ACC112 (cell line): Measurements from ENCODE around the gene OR56A4.
"Not testable (repeated sequence)": the region's sequence is repeated elsewhere in the genome, so short reads cannot be mapped to it uniquely, and the experiment has no call there.

Experiments used
- H2AFZ ChIP-seq: fragments of 200-600 bp; sonication (generic); one replicate; pipeline ENCODE4 v1.6.0; 2017; ENCODE audit warnings: antibody characterized with exemption, low read length; ENCODE audit not compliant: unreplicated experiment
- H3K27ac ChIP-seq: fragments of 200-600 bp; sonication (generic); 2 replicates; pipeline ENCODE4 v1.5.1; 2014; ENCODE audit warnings: low read depth, mild to moderate bottlenecking, antibody characterized with exemption, low read length, moderate library complexity
- H3K27me3 ChIP-seq: fragments of 200-600 bp; sonication (generic); 2 replicates; pipeline ENCODE4 v1.6.1; 2014; ENCODE audit warnings: mild to moderate bottlenecking, antibody characterized with exemption, low read length, moderate library complexity, mixed read lengths; ENCODE audit not compliant: insufficient read depth
- H3K36me3 ChIP-seq: fragments of 200-600 bp; sonication (generic); 2 replicates; pipeline ENCODE4 v1.6.1; 2016; ENCODE audit warnings: mild to moderate bottlenecking, antibody characterized with exemption, low read length, moderate library complexity, mixed read lengths; ENCODE audit not compliant: insufficient read depth
- H3K4me1 ChIP-seq: fragments of 200-600 bp; sonication (generic); one replicate; pipeline ENCODE4 v1.6.1; 2016; ENCODE audit warnings: low read length, mixed read lengths; ENCODE audit not compliant: insufficient read depth, unreplicated experiment, control insufficient read depth
- H3K4me3 ChIP-seq: fragments of 200-600 bp; sonication (generic); 2 replicates; pipeline ENCODE4 v1.5.1; 2014; ENCODE audit warnings: mild to moderate bottlenecking, low read depth, low read length
- H3K79me2 ChIP-seq: fragments of 200-600 bp; sonication (generic); one replicate; pipeline ENCODE4 v1.6.0; 2016; ENCODE audit warnings: low read length; ENCODE audit not compliant: control insufficient read depth, unreplicated experiment, insufficient read depth

The OR56A4 gene

DNA sequence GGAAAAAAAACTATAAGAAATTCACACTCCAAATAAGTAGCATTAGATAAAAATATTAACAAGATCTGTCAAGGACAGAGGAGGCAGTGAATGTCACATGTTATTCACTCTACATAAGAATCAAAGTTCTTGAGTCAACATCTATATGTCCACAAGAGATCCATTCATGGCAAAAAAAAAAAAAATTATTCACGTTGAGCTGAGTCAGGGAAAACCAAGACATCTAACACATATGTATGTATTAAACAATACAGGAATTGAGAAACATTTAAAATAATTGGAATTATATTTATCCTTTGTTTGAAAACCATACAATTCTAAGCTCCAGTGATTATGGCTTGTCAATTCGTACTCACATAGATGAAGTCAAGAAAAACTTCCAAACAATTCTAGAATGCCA lies 39.8 kb downstream of the OR56A4 start:
- Histone ChIP-seq H3K27me3 (no peaks in the 10 kb centered on the region), H3K79me2 (no peaks in the 10 kb centered on the region)

DNA sequence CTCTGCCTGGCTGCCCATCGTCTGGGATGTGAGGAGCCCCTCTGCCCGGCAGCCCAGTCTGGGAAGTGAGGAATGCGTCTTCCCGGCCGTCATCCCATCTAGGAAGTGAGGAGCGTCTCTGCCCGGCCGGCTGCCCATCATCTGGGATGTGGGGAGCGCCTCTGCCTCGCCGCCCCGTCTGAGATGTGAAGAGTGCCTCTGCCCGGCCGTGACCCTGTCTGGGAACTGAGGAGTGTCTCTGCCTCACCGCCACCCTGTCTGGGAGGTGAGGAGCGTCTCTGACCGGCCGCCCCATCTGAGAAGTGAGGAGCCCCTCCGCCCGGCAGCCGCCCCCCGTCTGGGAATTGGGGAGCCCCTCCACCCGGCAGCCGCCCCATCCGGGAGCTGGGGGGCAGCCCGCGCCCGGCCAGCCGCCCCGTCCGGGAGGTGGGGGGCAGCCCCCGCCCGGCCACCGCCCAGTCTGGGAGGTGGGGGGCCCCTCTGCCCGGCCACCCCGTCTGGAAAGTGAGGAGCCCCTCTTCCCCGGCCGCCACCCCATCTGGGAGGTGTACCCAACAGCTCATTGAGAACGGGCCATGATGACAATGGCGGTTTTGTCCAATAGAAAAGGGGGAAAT lies 45.9 kb downstream of the OR56A4 start:
- not testable (repeated sequence) for H3K4me1 ChIP-seq, H3K79me2 ChIP-seq, H2AFZ ChIP-seq, H3K36me3 ChIP-seq, H3K4me3 ChIP-seq, H3K27ac ChIP-seq, H3K27me3 ChIP-seq

More for the DNA sequence above, 39.8 kb downstream of the OR56A4 start:
- Histone ChIP-seq H3K36me3 (no peaks in the 10 kb centered on the region), H3K4me3 (no peak overlapping the region), H3K27ac (no peak overlapping the region), H2AFZ (no peak overlapping the region), H3K4me1 (no peaks in the 10 kb centered on the region)

- H3K4me3 ChIP-seq, result no peak overlapping the region
- H3K27ac ChIP-seq, result no peak overlapping the region
- H3K4me1 ChIP-seq, result no peaks in the 10 kb centered on the region
- no peaks in the 10 kb centered on the region for H3K36me3 ChIP-seq
- H2AFZ ChIP-seq, result no peak overlapping the region
- H3K79me2 ChIP-seq, result no peaks in the 10 kb centered on the region
- H3K27me3 ChIP-seq, result no peaks in the 10 kb centered on the region; the same call in 1 of the 2 replicates
Measured at GRCh38 chr11:5955586-5955985, 51.2 kb downstream of the OR56A4 start.
